Measurements from ENCODE around the gene DGKZ. TPM values are rescaled to one million over a fixed set of nuclear protein-coding genes. Genes with fewer than 3 reads are reported as not detected.
A peak's percentile ranks its signal among the peaks of the same experiment; 100 is the strongest.

DGKZ gene
- total RNA-seq, 1 donor from 2014 or later = 67.5 TPM

DNA sequence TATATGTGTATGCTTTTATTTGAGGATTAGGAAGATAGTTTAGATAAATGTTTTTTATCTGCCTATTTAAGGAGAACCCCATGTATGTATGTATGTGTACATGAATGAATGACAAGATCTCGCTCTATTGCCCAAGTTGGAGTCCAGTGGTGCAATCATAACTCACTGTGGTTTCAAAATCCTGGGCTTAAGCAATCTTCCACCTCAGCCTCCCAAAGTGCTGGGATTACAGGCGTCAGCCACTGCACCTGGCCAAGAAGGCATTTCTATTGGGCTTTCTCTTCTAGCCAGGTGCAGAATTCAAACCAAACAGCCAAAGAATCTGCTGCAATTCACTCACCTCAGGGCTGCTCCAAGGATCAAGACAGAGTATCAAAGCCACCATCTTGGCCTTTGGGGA, 25.5 kb upstream of the DGKZ start:
- intact Hi-C loops (cut with DNase I) = no loop called here
- no peak for ATAC-seq

GRCh38 chr11:46322759-46323158, 24.5 kb upstream of the DGKZ start:
- no peak for ATAC-seq
- DNase-seq (ENCODE audit: missing footprints) = no peak
- intact Hi-C loops (cut with DNase I) = no loop called here

More for the DNA sequence above, 25.5 kb upstream of the DGKZ start:
- no peak for DNase-seq (ENCODE audit: missing footprints)

DNA sequence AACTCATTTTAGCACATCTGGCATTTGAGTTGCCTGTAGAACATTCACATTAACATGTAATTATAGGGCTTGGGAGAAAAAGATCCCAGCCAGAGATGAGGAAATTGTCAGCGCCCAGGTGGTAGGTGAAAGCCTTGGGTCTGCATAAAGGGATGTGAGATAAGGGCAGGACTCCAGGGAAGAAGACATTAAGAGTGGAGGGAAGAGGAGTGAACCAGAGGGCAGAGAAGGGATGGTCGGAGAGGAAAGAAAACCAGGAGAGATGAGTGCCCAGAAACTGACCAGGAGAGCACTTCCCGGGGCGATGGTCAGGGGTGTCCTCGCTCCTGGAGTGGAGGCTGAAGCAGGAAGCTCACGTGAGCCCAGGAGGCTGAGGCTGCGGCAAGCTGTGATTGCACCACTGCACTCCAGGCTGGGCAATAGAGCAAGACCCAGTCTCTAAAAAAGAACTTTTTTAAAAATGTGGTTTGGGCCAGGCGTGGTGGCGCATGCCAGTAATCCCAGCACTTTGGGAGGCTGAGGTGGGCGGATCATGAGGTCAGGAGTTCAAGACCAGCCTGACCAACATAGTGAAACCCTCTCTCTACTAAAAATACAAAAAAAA, 20.3 kb upstream of the DGKZ start:
- DNase-seq (ENCODE audit: missing footprints) (no peak), ATAC-seq (no peak)
- intact Hi-C loops (cut with DNase I) = no loop called here

GRCh38 chr11:46327829-46328228, 19.4 kb upstream of the DGKZ start:
- DNase-seq (ENCODE audit: missing footprints) (no peak), ATAC-seq (no peak)
- intact Hi-C loops (cut with DNase I) = no loop called here

GRCh38 chr11:46330154-46330553, 17.1 kb upstream of the DGKZ start:
- intact Hi-C loops (cut with DNase I) = no loop called here
- DNase-seq (ENCODE audit: missing footprints) (no peak), ATAC-seq (no peak)

- intact Hi-C loops (cut with DNase I) = no loop called here
- DNase-seq (ENCODE audit: missing footprints) = no peak
- ATAC-seq = peak; percentile 40
Observed at GRCh38 chr11:46330563-46331281, 16.5 kb upstream of the DGKZ start.

DNA sequence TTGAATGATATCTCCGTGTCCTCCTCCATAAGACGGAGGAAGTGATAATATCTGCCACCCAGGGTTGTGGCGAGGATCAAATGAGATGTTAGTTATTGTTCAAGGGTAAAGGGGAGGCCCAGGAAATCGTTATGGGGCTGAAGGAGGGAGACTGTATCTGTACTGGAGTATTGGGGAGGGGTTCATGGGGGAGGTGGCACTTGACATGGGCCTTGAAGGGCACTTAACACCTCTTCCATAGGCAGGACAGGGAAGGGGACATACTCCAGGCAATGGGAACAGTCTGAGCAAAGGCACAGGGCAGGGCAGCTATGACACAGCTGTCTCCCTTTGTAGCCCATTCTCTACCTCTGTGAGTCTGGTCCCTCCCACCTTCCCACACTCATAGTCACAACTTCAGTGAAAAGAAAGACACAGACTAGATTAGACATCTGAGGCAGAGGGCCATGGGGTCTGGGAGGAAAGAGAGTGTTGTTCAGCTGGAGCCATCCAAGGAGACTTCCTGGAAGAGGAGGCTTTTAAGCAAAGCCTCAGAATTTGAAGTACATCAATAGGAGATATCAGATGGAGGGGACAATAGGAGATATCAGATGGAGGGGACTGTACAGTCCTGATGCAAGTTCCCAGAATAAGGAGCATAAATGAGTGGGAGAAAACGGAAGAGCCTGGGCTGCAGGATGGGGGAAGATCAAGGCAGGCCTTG, 15.8 kb upstream of the DGKZ start:
- ATAC-seq = no peak
- intact Hi-C loops (cut with DNase I) = no loop called here
- DNase-seq (ENCODE audit: missing footprints) = no peak

DNA sequence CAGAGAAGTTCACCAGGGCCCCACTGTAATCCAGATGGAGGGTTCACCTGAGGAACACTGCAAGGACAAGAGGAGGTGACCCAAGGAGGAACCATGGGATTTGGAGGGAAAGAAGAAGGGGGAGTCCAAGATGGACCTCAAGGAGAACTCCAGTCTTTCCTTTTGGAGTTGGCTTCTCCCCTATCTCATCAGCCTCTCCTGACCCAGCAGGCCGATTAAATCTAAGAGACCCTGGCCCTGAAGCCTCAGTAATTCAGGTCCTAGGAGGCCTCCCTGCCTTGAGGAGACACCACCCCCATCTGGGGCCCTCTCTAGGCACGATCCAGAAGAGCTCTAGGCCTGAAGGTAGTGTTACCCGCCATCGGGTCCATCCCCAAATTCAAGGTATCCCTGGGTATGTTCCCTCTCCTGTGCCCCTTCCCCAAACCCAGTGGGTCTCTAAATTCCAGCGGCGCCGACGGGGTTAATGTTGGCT, 15.1 kb upstream of the DGKZ start:
- DNase-seq (ENCODE audit: missing footprints) (no peak), ATAC-seq (no peak)
- intact Hi-C loops (cut with DNase I) = no loop called here

- ATAC-seq (no peak), DNase-seq (ENCODE audit: missing footprints) (no peak)
- intact Hi-C loops (cut with DNase I) = no loop called here
Observed at GRCh38 chr11:46332568-46333393, 14.5 kb upstream of the DGKZ start.

DNA sequence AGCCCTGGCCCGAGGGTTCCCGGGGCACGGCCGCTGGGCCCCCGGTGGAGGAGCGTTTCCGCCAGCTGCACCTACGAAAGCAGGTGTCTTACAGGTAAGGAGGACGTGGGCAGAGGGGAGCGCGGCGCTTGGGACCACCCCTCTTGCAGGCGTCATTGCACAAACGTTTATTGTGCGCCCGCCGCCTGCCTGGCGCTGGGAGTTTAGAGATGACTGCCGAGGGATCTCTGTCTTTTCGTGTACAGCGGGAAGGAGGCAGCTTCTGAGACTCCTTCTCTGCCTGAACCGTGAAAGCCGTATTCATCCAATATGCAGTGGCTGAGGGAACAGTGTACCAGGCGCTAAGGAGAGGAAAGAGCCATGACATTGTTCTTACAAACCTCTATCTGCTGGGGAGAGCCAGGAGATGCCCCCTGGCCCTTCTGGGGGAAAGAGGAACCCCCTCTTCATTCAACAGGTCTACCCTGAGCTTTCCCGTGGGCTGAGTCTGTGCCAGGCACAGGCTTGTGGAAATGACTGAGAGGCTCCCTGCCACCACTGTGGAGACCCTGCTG, 13.8 kb upstream of the DGKZ start:
- ATAC-seq (no peak), DNase-seq (ENCODE audit: missing footprints) (no peak)
- intact Hi-C loops (cut with DNase I) = no loop called here

- ATAC-seq (no peak), DNase-seq (ENCODE audit: missing footprints) (no peak)
- intact Hi-C loops (cut with DNase I) = no loop called here
Observed at GRCh38 chr11:46334211-46334610, 13.1 kb upstream of the DGKZ start.

DNA sequence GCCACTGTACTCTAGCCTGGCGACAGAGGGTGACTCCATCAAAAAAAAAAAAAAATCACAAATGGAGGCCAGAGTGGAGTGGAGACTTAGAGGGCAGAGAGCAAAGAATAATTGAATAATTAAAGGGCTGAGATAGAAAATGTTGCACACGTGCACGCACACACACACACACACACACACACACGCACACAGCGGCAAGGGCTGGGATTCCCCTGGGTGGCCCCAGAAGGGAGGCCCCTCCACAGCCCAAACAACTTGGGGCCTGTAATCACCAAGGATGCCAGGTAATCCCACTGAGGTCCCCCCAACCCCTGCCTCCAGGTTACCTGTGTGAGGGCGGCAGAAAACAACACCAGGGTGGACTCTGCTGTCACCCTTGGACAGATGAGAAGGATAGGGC, 12.0 kb upstream of the DGKZ start:
- intact Hi-C loops (cut with DNase I) = no loop called here
- no peak for DNase-seq (ENCODE audit: missing footprints)
- no peak for ATAC-seq

DNA sequence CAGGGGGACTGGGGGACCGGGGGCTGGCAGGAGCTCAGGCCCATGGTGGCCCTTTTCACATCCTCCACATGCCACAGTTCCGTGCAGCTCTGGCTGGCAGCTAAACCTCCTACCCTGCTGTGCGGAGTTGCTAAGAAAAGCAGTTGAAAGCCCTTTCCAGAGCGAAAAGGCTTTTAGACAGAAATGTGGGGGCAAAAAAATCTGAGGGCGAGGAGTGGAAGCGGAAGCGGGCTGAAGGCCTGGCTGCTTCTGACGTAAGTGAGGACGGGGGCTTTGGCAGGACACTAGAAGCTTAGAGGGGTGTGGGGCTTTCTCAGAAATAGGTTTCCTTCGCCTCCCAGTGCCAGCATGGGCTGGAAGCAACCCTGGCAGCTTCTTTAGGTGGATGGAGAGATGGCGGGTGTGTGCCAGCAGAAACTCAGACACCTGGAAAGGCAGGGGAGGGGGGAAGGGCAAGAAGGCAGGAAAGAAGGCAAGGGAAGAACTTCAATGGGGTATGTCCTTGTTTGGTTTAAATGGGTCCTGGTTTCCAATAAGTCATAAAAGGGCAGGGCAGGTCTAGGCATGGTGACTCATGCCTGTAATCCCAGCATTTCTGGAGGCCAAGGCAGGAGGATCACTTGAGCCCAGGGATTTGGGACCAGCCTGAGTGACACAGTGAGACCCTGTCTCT, 11.2 kb upstream of the DGKZ start:
- intact Hi-C loops (cut with DNase I) = no loop called here
- DNase-seq (ENCODE audit: missing footprints) (no peak), ATAC-seq (no peak)

DNA sequence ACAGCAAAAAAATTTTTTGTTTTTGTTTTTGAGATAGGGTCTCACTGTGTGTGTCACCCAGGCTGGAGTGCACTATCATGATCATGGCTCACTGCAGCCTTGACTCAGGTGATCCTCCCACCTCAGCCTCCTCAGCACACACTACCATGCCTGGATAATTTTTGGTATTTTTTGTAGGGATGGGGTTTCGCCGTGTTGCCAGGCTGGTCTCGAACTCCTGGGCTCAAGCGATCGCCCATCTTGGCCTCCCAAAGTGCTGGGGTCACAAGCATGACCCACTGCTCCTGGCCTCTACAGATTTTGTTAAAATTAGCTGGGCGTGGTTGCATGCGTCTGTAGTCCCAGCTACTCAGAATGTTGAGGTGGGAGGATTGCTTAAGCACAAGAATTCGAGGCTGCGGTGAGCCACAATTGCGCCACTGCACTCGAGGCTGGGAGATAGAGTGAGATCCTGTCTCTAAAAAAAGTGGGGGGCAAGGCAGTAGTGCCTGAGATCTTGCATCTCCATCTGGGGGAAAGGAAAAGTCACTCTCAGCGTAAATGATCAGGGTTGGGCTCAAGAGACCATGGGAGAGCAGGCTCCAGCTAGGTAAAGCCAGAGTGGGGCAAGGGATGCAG, 10.6 kb upstream of the DGKZ start:
- ATAC-seq (no peak), DNase-seq (ENCODE audit: missing footprints) (peak; percentile 80)
- intact Hi-C loops (cut with DNase I) = no loop called here

GRCh38 chr11:46337626-46338345, 9.5 kb upstream of the DGKZ start:
- intact Hi-C loops (cut with DNase I) = loop anchor here (2.0 kb wide), 1 partner anchor 21 kb away; no protein-coding TSS in a partner anchor
- DNase-seq (ENCODE audit: missing footprints) = no peak
- ATAC-seq = no peak

DNA sequence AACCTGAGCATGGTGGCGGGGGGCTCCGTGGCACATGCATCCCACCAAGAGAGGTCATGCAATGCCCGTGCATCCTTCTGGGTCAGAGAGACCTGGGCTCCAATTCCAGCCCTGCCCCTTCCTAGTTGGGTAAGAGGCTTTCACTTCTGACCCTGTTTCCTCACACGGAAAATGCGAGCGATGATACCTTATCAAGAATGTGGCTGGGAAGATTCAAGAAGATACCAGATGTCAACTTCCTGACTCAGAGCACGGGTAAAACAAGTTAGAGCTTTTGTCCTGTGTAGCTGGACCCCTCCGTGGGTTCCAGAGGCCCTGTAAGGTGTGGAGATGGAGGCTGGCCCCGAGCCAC, 8.7 kb upstream of the DGKZ start:
- ATAC-seq = no peak
- no peak for DNase-seq (ENCODE audit: missing footprints)
- intact Hi-C loops (cut with DNase I) = loop anchor here (2.0 kb wide), 1 partner anchor 22 kb away; no protein-coding TSS in a partner anchor

GRCh38 chr11:46338988-46339666, 8.1 kb upstream of the DGKZ start:
- ATAC-seq (peak; percentile 82), DNase-seq (ENCODE audit: missing footprints) (peak; percentile 86)
- intact Hi-C loops (cut with DNase I) = loop anchor here (2.0 kb wide), 1 partner anchor 22 kb away; no protein-coding TSS in a partner anchor

All from Right ventricle myocardium inferior (tissue), 1 donor.